HG02798 (cell line): ENCODE results near the gene LRRC74B.
A peak's percentile ranks its signal among the peaks of the same experiment; 100 is the strongest.

Experiments
- ATAC-seq: cut with Tn5 transposase; IDR thresholded peaks from one replicate; pipeline ENCODE4 v1.9.1; 2021; ENCODE audit warnings: mild to moderate bottlenecking; ENCODE audit not compliant: unreplicated experiment, poor library complexity

The LRRC74B gene

GRCh38 chr22:21013657-21014201 is 32.0 kb upstream of the LRRC74B start:
- ATAC-seq: no peak

GRCh38 chr22:21014202-21014725 is 31.5 kb upstream of the LRRC74B start:
- ATAC-seq: peak; percentile 90

- ATAC-seq: no peak
Measured at GRCh38 chr22:21014726-21015465, 30.9 kb upstream of the LRRC74B start, which contains the start of gene P2RX6. Gene P2RX6 (plus strand): TSS chr22:21015165. CDS start chr22:21015175, 10 bp downstream.

DNA sequence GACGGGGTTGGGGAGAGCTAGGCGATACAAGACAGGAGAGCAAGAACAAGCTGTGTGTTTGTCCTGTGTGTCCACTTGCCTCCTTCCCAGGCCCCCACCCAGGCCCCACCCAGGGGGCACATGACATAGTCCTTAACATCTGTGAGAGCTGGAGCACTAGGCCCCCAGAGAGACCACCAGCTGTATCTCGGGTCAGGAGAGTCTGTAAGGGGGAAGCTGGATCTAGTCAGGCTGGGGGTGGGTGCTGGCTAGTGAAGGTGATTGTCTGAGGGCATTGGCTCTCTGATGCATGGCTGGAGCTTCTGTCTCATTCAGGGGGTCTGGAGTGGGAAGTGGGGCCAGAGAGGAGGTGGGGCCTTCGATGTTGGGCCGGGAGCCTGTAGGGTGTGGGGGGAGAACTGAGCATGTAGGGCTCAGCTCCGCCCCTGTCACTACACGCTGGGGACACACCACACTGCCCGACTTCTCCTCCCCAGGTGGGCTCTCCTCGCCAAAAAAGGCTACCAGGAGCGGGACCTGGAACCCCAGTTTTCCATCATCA is 30.2 kb upstream of the LRRC74B start:
- ATAC-seq: no peak

DNA sequence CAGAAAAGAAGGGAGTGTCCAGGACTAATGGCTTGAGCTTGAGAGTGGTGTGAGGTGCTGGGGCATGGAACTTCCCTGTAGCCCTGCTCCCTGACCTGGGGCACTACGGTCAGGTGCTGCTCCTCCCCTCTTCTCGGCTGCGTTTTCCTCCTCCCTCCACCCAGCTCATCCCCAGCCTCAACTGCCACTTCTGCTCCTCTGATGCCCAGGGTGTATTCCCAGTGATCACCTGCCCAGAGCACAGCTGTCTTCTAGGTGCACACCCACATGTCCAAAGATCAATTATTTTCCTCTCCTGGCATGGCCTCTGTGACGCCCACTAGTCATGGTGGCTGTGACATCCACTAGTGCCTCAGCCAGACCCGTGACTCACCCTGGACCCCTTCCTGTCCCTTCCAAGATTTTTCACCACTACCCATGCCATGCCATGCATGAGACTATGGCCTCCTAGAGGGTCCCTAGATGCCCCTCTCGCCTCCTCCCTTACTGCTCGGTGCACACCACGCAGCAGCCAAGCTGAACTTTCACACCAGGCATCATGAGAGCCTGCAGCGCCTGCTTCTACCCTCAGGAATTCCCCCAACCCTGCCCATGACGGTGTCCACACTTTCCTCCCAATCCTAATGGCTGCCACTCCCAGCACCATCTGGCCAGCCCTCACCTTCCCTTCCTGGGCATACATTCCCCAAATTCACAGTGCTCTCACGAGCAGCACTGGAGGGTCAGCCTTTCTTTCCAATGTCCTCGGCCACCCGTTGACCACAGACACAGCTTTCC is 28.9 kb upstream of the LRRC74B start:
- no peak for ATAC-seq

DNA sequence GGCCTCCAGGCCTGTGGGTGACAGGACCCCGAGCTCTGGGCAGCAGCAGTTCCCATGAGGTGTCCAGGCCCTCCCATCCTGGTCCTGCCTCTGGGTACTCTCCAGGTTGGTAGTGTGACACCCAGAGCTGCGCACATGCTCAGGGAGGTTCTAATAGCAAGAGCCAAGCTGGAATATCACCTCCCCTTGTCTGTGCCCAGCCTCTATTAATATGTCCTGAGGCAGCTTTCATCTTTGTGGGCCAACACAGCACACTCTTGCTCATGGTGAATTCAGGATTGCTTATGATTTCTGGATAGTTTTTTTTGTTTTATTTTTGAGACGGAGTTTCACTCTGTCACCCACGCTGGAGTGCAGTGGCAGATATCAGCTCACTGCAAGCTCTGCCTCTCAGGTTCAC is 27.4 kb upstream of the LRRC74B start:
- no peak for ATAC-seq

DNA sequence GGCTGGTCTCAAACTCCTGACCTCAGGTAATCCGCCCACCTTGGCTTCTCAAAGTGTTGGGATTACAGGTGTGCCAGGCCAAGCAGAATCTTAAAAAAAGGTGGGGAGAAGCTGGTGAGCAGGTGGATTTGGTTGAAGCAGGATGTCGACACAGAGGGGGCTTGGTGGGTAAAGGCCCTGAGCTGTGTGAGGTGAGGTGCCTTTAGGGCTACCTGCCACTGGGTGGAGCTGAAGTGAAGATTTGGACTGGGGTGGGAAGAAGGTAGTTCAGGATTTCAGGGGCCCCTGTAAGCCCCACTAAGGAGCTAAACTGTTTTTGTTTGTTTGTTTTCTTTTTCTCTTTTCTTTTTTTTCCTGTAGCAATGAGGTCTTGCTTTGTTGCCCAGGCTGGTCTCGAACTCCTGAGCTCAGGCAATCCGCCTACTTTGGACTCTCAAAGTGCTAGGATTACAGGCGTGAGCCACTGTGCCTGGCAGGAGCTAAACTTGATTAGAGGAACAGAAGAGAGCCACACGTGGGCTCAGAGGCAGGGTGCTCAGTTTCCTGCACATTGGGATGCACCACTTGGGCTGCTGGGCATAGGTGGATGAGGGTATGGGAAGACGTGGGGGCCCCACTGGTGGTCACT is 24.8 kb upstream of the LRRC74B start:
- no peak for ATAC-seq

- ATAC-seq: no peak
Measured at GRCh38 chr22:21022507-21022906, 23.2 kb upstream of the LRRC74B start.

DNA sequence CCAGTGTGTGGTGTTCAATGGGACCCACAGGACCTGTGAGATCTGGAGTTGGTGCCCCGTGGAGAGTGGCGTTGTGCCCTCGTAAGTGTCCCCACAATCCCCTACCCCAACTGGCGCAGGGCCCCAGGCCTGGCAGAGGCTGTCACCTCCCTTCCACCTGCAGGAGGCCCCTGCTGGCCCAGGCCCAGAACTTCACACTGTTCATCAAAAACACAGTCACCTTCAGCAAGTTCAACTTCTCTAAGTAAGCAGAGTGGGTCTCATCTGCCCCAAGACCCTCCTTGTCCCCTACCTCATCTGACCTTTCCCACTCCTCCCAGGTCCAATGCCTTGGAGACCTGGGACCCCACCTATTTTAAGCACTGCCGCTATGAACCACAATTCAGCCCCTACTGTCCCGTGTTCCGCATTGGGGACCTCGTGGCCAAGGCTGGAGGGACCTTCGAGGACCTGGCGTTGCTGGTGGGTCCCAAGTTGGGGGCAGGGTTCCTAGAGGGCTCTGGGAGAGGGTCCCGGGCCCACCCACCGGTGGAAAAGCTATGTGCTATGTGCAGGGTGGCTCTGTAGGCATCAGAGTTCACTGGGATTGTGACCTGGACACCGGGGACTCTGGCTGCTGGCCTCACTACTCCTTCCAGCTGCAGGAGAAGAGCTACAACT is 22.7 kb upstream of the LRRC74B start:
- no peak for ATAC-seq

DNA sequence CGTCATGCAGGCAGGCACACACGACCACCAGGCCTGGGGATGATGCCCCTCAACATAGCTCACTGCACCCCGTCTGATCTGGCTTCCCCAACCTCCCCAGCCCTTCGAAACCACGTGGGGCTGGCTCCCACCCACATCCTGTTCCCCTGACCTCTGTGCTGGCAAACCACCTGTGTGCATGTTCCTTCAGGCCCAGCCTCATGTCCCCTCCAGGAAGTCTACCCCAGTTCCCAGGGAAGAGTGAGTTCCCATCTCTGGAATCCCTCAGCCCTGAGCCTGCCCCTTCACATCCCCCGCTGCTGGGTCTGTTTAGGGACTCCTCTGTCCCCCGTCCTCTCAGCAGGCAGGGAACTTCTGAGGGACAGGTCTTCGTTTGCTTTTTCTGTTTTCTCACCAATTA is 20.5 kb upstream of the LRRC74B start:
- ATAC-seq: no peak

DNA sequence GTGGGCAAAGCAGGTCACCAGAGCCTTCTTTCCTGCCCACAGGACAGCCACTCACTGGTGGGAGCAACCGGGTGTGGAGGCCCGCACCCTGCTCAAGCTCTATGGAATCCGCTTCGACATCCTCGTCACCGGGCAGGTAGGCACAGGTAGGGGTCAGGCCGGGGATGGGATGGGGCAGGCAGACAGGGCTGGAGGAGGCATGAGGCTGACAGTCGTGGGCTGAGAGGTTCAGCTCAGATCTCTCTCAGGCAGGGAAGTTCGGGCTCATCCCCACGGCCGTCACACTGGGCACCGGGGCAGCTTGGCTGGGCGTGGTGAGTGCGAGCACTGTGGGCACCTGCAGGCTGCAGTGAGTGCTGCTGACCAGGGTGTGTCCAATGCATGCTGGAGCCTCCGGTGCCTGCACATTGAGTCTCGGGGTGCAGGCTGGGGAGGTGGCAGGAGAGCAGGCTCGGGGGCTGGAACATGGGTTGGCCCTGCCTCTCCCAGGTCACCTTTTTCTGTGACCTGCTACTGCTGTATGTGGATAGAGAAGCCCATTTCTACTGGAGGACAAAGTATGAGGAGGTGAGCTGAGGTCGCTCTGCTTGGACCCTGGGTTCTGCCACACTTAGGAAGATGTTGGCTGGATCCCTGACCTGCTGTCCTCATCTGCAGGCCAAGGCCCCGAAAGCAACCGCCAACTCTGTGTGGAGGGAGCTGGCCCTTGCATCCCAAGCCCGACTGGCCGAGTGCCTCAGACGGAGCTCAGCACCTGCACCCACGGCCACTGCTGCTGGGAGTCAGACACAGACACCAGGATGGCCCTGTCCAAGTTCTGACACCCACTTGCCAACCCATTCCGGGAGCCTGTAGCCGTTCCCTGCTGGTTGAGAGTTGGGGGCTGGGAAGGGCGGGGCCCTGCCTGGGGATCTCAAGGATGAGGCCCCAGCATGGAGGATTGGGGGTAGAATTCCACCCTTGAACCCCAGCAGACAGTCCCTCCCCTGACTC is 19.7 kb upstream of the LRRC74B start:
- ATAC-seq: no peak

GRCh38 chr22:21026783-21027692 is 18.7 kb upstream of the LRRC74B start:
- no peak for ATAC-seq

- no peak for ATAC-seq
Measured at GRCh38 chr22:21028277-21029251, 17.2 kb upstream of the LRRC74B start.

DNA sequence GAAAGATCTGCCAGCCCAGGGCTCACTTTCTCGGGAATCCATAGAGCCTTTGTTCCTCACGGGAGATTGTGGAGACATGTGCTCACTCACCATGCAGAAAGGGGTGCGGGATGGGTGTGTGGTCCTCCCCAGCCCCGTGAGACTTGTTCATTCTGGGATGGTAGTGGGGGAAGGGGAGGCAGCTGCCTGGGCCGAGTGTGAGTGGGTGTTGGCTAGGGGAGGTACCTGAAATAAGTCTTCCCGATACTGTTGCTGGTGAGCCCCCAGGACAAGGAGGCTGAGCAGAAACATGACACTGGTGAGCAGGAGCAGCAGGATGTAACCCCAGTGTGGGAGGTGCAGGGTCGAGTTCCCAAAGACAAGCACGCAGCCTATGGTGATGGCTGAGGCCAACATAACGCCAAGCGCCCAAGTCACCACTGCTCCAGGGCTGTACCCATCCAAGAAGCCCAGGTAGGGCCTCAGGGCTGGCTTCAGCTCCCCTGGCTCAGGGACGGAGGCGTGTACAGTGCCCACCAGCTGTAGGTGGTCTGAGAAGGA is 16.2 kb upstream of the LRRC74B start:
- no peak for ATAC-seq

GRCh38 chr22:21030032-21030431 is 15.7 kb upstream of the LRRC74B start:
- ATAC-seq: no peak
